ENCODE results near the gene MTA2.

Gene MTA2

GRCh38 chr11:62546244-62546928, 55.3 kb downstream of the MTA2 start, which contains the start of gene AHNAK:
AHNAK (minus strand) TSS chr11:62546806; CDS start chr11:62536098, 10,708 bp downstream.
- ChIA-PET POLR2A (interaction anchor here (0.7 to 4.8 kb wide), 11 partner anchors 9 to 309 kb away, joined by 3 to 53 read pairs (median 7); partner anchors contain the start of genes EEF1G, TUT1 and UQCC3), CTCF (interaction anchor here (0.6 to 5.1 kb wide), 4 partner anchors 13 to 224 kb away, joined by 3 to 68 read pairs (median 6); no protein-coding TSS in a partner anchor)
- Histone ChIP-seq H3K4me3 (ENCODE audit: low read depth, low read length) (peak within 1 kb of the TSS; percentile 76), H3K4me1 (ENCODE audit: control insufficient read depth, insufficient read depth, low read length) (no peaks in the 10 kb centered on the region; the same call in 1 of the 2 replicates), H3K27ac (ENCODE audit: extremely low read depth, low read depth, low read length) (peak within 1 kb of the TSS; percentile 72), H3K9me3 (ENCODE audit: control insufficient read depth, insufficient read depth, low read depth, low read length) (no peaks in the 10 kb centered on the region), H3K36me3 (ENCODE audit: control insufficient read depth in 2 of 2, insufficient read depth in 1 of 2, low read length in 2 of 2) (no peaks in the 10 kb centered on the region)
- TF ChIP-seq ZNF449 (tag by site-specific recombination; IDR thresholded peaks at IDR 0.05) = no peak
- TF ChIP-seq ZFHX2 (tag by site-specific recombination; conservative IDR thresholded peaks at IDR 0.05) = 0 out of 2 replicates have a peak, but pooled peaks have one; percentile 6
- peak; percentile 64; the same call in 1 of the 2 replicates for TF ChIP-seq ZBTB20 (tag by site-specific recombination; IDR thresholded peaks at IDR 0.05)
- TF ChIP-seq ZNF776 (tag by site-specific recombination; IDR thresholded peaks at IDR 0.05; ENCODE audit: borderline replicate concordance) = no peak
- TF ChIP-seq ZIC2 (tag by site-specific recombination; IDR thresholded peaks at IDR 0.05) = peak; percentile 23
- peak; percentile 7; the same call in 1 of the 2 replicates for TF ChIP-seq ZNF335 (tag by site-specific recombination; conservative IDR thresholded peaks at IDR 0.05)
- peak; percentile 92 for TF ChIP-seq ZNF341 (tag by site-specific recombination; IDR thresholded peaks at IDR 0.05; ENCODE audit: low read depth)
- TF ChIP-seq ZSCAN30 (tag by site-specific recombination; IDR thresholded peaks at IDR 0.05) = peak; percentile 49; the same call in 1 of the 2 replicates
- no peak for TF ChIP-seq ZNF248 (tag by site-specific recombination; IDR thresholded peaks at IDR 0.05)
- TF ChIP-seq KLF9 (tag by site-specific recombination; IDR thresholded peaks at IDR 0.05; ENCODE audit: low read depth) = 0 out of 2 replicates have a peak, but pooled peaks have one; percentile 9
- peak; percentile 57 for TF ChIP-seq ZBTB26 (tag by site-specific recombination; optimal IDR thresholded peaks at IDR 0.05)
- peak; percentile 58 for TF ChIP-seq ZBTB10 (tag by site-specific recombination; IDR thresholded peaks at IDR 0.05)
- TF ChIP-seq ZNF37A (tag by site-specific recombination; IDR thresholded peaks at IDR 0.05) = no peak
- 0 out of 2 replicates have a peak, but pooled peaks have one; percentile 32 for TF ChIP-seq ZBTB48 (tag by site-specific recombination; IDR thresholded peaks at IDR 0.05)
- 0 out of 2 replicates have a peak, but pooled peaks have one; percentile 15 for TF ChIP-seq ZNF600 (tag by site-specific recombination; IDR thresholded peaks at IDR 0.05)
- TF ChIP-seq ZBTB8A (tag by site-specific recombination; IDR thresholded peaks at IDR 0.05) = peak; percentile 71
- TF ChIP-seq GLIS2 (tag by site-specific recombination; IDR thresholded peaks at IDR 0.05) = peak; percentile 74
- 0 out of 2 replicates have a peak, but pooled peaks have one; percentile 2 for TF ChIP-seq GLIS1 (tag by site-specific recombination; IDR thresholded peaks at IDR 0.05)
- TF ChIP-seq KLF10 (tag by site-specific recombination; IDR thresholded peaks at IDR 0.05) = peak; percentile 58
- no peak for TF ChIP-seq ZNF266 (tag by site-specific recombination; IDR thresholded peaks at IDR 0.05; ENCODE audit: low read depth)

Measured in HEK293 (cell line).